Kidney tubule cell (primary cell): ENCODE results near the gene RARRES2.
"Not testable (repeated sequence)": the region's sequence is repeated elsewhere in the genome, so short reads cannot be mapped to it uniquely, and the experiment has no call there.

ENCODE experiments used
- DNase-seq: peaks from one replicate; pipeline ENCODE4 v3.0.0-alpha.2; 2018; ENCODE audit warnings: low spot score

RARRES2 gene

DNA sequence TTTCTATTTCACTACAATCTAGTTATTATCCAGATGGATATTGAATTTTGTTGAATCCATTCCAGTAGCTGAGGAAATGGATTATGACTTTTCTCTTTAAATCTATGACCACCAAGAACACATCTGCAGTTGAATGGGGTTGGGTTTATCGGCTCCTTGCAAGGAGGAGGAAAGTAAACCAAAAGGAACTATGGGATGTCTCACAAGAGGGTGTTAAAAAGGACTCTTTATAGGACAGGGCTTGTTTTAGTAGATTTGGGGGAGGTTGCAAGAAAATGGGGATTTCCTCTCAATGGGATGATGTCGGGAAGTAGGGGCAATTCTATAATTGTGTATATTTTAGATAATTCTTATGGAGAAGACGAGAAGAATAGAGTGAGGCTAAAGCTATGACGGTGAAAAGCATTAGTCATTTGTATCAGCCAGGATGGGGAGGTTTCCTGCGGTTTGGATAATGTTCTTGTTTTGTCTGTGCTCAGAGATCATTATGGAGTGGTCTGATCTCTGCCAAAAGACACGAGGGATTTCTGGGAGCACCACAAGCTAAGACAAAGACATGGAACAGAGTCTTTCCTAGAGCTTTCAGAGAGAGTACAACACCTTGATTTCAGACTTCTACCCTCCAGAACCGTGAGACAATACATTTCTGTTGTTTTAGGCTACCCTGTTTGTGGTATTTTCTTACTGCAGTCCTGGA, 23.5 kb downstream of the RARRES2 start:
- no peak for DNase-seq

DNA sequence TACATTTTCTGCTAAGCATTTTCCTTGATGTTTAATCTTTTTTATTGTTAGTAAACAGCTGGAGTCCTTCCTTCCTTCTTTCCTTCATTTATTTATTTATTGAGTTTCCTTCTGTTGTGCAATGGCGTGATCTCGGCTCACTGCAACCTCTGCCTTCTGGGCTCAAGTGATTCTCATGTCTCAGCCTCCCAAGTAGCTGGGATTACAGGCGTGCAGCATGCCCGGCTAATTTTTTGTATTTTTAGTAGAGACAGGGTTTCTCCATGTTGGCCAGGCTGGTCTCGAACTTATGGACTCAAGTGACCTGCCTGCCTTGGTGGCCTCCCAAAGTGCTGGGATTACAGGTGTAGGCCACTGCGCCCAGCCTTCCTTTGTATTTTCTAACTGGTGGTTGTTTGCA, 24.4 kb downstream of the RARRES2 start:
- DNase-seq = not testable (repeated sequence)

DNA sequence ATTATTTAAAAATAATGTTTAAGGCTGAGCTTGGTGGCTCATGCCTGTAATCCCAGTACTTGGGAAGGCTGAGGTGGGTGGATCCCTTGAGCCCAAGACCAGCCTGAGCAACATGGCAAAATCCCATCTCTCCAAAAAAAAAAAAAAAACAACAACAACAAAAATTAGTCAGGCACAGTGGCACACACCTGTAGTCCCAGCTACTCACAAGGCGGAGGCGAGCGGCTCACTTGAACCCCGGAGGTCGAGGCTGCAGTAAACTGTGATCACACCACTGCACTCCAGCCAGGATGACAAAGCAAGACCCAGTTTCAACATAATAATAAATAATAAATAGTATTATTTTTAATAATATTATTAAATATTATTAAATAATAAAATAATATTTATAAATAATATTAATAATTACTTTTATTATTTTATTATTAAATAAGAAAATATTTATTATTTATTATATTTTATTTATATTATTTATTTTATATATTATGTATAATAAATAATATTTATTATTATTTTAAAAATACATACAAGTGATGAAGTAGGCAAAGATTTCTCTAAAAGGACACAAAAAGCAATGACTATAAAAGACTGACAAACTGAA, 26.7 kb downstream of the RARRES2 start:
- no peak for DNase-seq

DNA sequence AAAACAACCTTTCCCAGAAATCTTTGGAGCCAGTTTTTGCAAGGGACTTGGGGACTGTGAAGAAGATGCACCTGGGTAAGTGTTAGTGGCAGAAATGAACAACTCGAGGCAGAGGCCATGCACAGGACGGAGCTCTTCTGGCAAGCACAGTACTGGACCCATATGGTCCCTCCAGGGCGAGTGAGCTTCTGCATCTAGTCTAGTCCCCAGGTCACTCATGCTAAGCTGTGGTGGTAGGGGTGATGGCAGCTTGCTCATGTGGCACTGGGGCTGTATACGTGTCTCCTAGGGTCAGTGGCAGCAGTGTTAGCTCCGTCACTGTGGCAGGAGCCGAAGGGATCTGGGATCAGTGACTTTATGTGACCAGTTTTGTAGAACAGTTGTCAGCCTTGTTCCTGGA, 27.6 kb downstream of the RARRES2 start:
- DNase-seq = no peak

DNA sequence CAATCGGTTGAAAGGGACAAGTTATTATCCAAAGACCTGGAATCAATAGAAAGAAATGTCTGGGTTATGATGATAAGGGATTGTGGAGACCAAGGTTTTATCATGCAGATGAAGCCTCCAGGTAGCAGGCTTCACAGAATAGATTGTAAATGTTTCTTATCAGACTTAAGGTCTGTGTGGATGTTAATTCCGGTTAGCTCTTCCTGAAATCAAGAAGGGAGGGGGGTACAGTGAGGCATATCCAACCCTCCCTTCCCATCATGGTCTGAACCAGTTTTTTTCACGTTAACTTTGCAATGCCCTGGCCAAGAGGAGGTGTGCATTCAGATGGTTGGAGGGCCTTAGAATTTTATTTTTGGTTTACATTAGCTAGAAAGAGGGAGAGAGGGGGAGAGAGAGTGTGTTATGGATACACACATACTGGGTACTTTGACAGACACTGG, 28.0 kb downstream of the RARRES2 start:
- no peak for DNase-seq

DNA sequence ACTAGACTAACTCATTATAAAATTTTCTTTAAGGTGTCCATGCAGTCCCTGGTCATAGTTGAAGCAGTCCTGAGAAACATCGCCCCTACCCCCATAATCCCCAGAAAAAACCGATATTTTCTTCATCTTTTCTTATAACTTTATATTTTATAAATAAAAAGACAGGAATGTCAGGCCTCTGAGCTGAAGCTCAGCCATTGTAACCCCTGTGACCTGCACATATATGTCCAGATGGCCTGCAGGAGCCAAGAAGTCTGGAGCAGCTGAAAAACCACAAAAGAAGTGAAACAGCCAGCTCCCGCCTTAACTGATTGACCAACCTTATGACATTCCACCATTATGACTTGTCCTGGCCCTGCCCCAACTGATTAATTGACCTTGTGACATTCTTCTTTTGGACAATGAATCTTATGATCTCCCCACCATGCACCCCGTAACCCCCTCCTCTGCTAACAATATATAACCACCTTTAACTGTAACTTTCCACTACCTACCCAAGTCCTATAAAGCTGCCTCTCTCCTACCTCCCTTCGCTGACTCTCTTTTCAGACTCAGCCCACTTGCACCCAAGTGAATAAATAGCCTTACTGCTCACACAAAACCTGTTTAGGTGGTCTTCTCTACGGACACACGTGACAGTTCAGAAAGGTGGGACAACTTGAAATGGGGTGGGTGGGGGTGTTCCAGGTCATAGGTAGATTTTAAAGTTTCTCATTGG, 28.6 kb downstream of the RARRES2 start:
- peak; percentile 92 for DNase-seq

DNA sequence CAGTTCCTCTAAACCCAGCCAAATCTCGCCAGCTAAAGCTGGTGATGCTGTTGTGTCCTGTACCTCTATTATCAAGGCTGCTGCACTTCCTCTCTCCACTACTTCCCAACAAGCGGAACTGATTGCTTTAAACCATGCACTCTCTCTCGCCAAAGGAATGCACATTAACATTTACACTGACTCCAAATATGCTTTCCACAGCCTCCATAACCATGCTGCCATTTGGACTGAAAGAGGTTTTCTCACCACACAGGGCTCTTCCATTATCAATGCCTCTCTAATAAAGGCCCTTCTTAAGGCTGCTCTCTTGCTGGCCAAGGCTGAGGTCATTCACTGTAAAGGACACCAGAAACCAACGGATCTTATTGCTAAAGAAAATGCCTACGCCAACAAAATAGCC, 29.7 kb downstream of the RARRES2 start:
- DNase-seq = peak; percentile 73

DNA sequence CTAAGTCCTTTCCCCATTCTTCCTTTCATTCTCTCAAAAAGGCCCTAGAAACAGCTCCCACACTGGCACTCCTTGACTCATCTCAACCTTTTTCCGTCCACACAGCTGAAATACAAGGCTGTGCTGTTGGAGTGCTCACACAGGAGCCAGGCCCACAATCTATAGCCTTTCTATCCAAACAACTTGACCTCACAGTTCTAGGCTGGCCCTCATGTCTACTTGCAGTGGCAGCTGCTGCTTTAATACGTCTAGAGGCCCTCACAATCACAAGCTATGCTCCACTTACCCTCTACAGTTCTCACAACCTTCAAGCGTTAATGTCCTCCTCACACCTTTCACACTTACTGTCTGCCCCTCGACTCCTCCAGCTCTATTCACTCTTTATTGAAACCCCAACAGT, 30.3 kb downstream of the RARRES2 start:
- DNase-seq = no peak

DNA sequence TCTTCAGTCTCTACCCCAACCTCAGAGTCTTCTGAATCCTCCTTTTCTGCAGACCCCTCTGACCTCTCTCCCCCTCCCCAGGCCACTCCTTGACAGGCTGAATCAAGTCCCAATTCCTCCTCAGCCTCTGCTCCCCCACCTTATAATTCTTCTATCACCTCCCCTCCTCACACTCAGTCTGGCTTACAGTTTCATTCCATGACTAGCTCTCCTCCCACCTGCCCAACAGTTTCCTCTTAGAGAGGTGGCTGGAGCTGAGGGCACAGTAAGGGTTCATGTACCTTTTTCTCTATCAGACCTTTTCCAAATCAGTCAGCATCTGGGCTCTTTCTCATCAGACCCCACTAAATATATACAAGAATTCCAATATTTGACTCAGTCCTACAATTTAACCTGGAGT, 32.9 kb downstream of the RARRES2 start:
- DNase-seq = no peak

DNA sequence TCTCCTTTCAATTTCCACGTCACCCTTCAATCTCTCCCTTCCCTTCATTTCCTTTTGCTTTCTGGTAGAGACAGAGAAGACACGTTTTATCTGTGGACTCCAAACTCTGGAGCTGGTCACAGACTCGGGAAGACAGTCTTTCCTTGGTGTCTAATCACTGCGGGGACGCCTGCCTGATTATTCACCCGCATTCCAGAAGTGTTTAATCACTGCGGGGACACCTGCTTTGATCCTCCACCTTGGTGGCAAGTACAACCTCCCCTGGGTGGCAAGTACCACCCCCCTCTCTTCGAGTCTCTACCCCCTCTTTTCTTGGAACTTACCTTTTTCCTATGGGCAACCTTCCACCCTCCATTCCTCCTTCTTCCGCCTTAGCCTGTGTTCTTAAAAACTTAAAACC, 33.5 kb downstream of the RARRES2 start:
- DNase-seq = peak; percentile 87

DNA sequence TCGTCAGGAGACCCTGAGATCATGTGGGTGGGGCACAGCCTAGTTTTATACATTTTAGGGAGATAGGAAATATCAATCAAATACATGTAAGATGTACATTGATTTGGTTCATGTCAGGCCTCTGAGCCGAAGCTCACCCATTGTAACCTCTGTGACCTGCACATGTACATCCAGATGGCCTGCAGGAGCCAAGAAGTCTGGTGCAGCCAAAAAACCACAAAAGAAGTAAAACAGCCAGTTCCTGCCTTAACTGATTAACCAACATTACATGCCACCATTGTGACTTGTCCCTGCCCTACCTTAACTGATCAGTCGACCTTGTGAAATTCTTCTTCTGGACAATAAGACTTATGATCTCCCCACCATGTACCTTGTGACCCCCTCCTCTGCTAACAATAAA, 34.3 kb downstream of the RARRES2 start:
- peak; percentile 69 for DNase-seq

DNA sequence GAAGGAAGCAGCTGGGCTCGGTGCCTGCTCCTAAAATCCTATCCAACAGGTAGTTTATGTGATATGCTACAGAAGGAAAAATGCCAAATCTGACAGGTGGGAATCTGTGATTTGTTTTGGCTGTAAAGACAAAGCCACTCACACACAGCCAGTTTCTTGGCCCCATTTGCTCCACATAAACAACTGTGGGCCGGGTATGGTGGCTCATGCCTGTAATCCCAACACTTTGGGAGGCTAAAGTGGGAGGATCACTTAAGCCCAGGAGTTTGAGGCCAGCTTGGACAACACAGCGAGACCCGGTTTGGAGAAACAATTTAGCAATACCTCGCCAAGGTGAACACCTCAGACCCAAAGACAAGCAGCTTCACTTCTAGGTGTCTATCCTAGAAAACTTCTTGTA, 35.1 kb downstream of the RARRES2 start:
- DNase-seq = not testable (repeated sequence)

DNA sequence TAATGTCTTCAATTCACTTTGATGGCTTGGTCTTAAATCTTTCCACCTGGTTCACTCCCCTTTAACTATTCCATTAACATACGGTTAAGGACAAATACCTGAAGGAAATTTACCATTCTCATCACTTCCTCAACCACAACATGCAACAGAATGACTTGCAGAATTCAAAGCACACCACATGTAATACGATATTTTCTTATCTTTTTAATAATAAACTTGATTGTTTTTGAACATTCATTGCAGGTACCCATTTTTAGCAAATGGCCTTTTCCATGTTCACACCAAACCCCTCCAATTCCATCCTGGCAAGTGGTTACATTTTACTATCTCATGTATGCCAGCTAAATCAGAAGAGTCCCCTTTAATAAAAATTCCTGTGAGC, 35.5 kb downstream of the RARRES2 start:
- not testable (repeated sequence) for DNase-seq

DNA sequence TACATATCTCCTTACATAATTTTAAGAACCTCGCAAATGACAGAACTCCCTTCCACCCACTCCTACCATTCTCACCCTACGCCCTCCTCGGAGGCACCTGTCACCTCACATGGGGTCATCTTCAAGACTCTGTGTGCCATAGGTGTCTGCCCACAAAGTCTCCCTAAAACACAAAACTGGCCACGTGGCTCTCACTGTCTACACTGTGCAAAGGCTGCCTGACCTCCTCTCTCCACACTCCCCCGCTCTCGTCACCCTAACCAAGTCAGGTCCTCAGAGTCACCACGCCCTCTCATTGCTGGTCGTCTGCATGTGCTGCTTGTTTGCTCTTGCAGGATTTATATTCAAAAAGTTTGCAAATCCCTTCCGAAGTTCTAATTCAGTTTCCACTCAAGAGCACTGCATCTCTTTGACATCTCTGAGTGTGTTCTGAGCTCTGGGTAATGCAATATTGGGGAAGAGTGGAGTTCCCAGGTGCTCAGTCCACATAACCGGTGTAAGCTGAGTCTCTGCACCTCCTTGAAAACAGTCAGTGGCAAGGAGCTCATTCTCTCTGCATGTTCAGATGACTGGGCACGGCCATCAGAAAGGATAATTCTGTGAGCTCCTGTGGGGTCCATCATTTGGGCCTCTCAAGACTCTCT, 36.0 kb downstream of the RARRES2 start:
- not testable (repeated sequence) for DNase-seq

DNA sequence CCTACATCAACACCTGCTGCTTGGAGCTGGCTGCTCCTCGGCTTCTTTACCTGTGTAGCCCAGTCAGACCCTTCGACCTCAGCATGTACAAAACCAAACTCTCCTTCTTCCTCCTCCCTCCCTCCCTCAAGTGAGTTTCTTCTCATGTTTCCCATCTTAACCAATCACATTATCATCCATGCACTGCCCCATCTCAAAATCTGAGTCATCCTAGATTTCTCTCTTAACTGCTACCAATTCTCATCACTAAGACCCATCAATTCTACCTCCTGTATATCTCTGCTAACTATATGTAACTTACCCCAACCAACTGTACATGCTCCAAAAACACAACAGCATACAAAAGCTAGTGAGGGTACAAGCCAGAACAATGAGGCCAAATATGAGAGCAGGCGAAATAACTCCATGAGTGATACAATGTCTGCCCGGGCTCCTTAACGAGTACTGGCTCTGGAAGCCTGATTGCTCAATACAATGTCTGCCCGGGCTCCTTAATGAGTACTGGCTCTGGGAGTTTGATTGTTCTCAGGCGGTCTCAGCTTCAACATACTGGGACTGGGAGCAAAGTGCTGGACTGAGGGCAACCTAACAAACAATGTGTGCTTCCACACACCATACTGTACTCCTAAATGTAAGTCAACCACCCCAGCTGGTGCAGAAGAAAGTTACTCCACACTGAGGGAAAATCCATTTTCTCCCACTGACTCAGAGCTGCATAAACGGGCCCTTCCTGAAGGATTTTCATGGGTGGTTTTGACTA, 36.8 kb downstream of the RARRES2 start:
- not testable (repeated sequence) for DNase-seq

DNA sequence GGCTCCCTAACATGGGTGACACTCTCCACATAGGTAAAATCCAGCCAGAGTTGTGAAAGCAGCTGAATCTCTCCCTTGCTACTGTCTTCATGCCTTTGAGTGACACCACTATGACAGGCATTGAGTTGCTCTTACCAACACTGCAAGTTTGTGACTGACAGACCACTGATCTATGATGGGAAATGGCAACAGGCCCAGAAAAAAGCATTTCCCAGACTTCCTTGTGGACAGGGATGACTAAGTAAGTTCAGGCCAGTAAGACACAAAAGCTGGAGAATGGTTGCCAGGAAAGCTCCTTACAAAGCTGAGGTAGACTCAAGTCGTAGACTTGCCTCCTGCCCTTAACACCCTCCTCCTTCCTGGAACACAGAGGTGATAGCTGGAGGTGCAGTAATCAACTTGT, 38.5 kb downstream of the RARRES2 start:
- peak; percentile 98 for DNase-seq

DNA sequence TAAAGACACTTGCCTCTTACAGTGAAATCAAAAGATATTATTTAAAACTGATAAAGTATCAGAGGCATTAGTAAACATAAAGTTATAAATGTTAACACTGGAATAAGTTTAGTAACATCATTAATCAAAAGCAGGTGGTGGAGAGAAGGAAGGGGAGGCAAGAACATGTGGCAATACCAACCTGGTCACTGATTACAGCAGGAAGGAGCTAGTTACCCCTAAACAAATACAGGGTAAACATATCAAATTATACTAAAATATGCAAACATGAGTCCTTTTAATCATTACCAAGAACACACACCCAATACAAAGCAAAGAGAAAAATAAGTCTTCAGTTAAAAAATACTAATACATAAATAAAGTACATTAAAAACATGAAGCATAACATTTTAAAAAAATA, 43.5 kb downstream of the RARRES2 start:
- not testable (repeated sequence) for DNase-seq

DNA sequence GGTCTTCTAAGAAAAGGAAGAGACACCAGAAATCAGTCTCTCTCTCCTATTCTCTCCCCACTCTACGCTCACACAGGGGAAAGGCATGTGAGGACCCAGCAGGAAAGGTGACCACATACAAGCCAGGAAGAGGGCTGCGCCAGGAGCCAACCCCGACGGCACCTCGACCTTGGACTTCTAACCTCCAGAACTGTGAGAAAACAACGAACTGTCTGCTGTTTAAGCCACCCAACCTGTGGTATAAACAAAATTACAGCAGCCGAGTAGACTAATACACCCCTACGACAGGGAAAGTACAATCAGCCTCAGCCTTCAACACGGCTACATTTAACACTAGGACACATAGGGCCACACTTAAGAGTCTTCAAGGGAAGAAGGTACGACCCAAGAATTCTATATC, 44.6 kb downstream of the RARRES2 start:
- DNase-seq = not testable (repeated sequence)

DNA sequence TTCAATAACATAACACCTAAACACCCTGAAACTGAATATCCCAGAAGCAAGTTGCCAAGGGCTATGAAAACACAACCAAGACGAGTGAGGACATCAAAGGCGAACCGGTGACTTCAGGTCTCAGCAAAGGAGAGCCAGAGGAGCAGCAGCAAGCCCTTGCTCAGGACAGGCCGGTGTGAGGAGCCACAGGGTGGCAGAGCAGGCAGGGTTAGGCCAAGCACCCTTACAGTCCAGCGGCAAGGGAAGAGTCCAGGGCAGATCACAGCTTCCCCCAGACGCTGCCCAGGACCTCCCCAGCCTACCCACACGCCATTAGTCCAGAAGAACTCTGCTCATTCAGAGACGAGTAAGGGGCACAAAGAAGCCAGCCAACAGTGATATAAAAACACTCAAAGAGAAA, 45.8 kb downstream of the RARRES2 start:
- DNase-seq = not testable (repeated sequence)

DNA sequence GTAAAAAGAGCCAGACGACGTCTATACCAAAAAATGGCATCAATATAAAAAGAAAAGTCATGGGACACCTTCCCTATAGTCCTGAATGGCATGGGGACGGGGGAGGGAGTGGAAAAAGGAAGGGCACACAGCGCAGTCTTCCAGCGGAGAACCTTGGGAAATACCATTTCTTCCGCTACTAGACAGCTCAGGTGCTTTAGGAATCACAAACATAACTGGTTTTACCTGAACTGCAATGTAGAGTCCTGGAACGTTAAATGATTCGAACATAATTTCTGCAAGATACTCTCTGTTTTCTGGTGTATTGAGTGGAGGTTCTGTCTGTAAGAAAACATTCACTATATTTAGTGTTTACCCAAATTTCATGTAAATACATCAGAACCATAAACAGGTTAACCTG, 46.4 kb downstream of the RARRES2 start:
- DNase-seq = not testable (repeated sequence)

DNA sequence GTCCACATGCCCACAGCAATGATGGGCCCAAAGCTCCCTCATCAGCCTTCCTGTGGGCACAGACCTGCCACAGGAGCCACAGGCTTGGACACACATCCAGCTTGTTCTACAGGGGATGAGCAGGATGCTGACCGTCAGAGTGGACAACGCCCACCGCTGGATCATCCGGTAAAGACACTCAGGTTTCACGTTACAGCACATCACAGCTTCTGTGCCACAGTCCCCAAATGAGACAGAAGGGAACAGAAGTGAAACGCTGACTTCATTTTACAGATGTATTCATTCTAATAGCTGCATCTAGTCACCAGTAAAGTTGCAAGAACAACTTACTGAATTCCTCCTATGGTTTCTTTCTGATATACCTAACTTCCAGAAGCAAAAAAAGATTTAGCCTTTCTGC, 51.1 kb downstream of the RARRES2 start:
- not testable (repeated sequence) for DNase-seq

DNA sequence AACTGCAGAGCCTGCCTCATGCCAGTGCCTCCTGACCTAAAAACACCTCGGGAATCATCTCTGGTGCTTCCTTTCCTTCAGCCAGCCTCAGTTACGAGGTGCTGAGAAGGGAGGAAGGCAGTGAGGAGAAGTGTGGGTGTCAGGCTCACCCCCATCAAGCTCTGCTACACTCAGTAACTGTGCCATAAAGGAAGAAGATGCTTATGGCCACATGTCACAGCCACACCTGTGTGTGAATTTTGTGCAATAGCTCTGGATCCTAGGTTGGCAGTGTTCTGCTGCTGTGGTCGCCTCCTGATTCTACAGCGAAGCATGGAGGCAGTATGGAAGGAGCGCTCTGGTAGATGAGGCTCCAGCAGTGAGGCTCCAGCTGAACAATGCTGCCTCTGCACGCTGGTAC, 52.6 kb downstream of the RARRES2 start:
- DNase-seq = not testable (repeated sequence)
